ENCODE measurements around the gene BRIP1. TPM values are rescaled to one million over a fixed set of nuclear protein-coding genes. Genes with fewer than 3 reads are reported as not detected.

BRIP1 gene
- total and polyA plus RNA-seq, 2 donors (not counting 3 experiments of a cell fraction or from before 2014, with no cell fraction given), result 1.8 to 12.1 TPM

GRCh38 chr17:61836266-61837174 lies 26.8 kb downstream of the BRIP1 start:
- no peaks in the 10 kb centered on the region for H3K9me1 ChIP-seq (replicated peaks; ENCODE audit: control insufficient read depth, extremely low read depth, insufficient read depth, low read length)
- no TSS peak for BruUV-seq (replicated peaks)
- FAIRE-seq (no peak), DNase-seq (ENCODE audit: low read depth, low spot score) (no peak)
- H3K36me3 ChIP-seq (ENCODE audit: control insufficient read depth in 2 of 2, extremely low read depth in 1 of 2, insufficient read depth in 2 of 2, low read length in 2 of 2), result no peaks in the 10 kb centered on the region
- no peaks in the 10 kb centered on the region for H4K20me1 ChIP-seq (replicated peaks; ENCODE audit: control insufficient read depth, extremely low read depth, insufficient read depth, low read length)
- H3K4me1 ChIP-seq (ENCODE audit: control insufficient read depth, extremely low read depth, insufficient read depth, low read length), result peaks cover 4% of the 10 kb centered on the region
- H3K4me2 ChIP-seq (ENCODE audit: insufficient read depth, low read length), result no peak overlapping the region
- no peaks in the 10 kb centered on the region for H3K27me3 ChIP-seq (ENCODE audit: control insufficient read depth in 2 of 2, insufficient read depth in 2 of 2, low read length in 2 of 2)
- ChIA-PET CTCF (interaction anchor here (0.6 to 2.1 kb wide), 20 partner anchors 11 to 427 kb away, joined by 3 to 76 read pairs (median 3); no protein-coding TSS in a partner anchor), POLR2A (no interaction called here)
- H3K27ac ChIP-seq (ENCODE audit: insufficient read depth, low read depth, low read length), result no peak overlapping the region
- H3K9ac ChIP-seq (replicated peaks; ENCODE audit: extremely low read depth, insufficient read depth, low read length), result no peak overlapping the region
- dilution Hi-C loops (cut with MboI; ENCODE audit: extremely low pct_ligation_motif_present, low sequenced_read_pairs) (no loop called here), intact Hi-C loops (cut with micrococcal nuclease) (loop anchor here (1.0 kb wide), 2 partner anchors 200 to 424 kb away; no protein-coding TSS in a partner anchor)
- no peaks in the 10 kb centered on the region for H3K9me3 ChIP-seq (replicated peaks; ENCODE audit: control insufficient read depth, insufficient read depth, low read length)
- H2AFZ ChIP-seq (ENCODE audit: low read depth, low read length), result no peak overlapping the region
- TF ChIP-seq GATA2 (IDR thresholded peaks at IDR 0.05; ENCODE audit: insufficient read depth, insufficient read length, low read depth, low read length) (no peak), MYC (IDR thresholded peaks at IDR 0.05; ENCODE audit: low read depth, low read length) (no peak), FOS (IDR thresholded peaks at IDR 0.05; ENCODE audit: borderline replicate concordance, insufficient read depth, low read length) (no peak), POLR2AphosphoS5 (IDR thresholded peaks at IDR 0.05; ENCODE audit: insufficient read depth, low read depth, low read length) (no peak), MAX (IDR thresholded peaks at IDR 0.05; ENCODE audit: insufficient read depth, insufficient read length) (no peak), CTCF (IDR thresholded peaks at IDR 0.05; ENCODE audit: extremely low read depth in 1 of 2, insufficient read depth in 1 of 2, low read depth in 1 of 2, low read length in 2 of 2) (no peak), POLR2A (IDR thresholded peaks at IDR 0.05; ENCODE audit: low read depth, low read length) (no peak), EZH2 (IDR thresholded peaks at IDR 0.05; ENCODE audit: borderline replicate concordance, low read depth, low read length, severe bottlenecking) (no peak), JUN (IDR thresholded peaks at IDR 0.05; ENCODE audit: borderline replicate concordance, insufficient read depth, insufficient read length, low read depth) (no peak)
- H3K79me2 ChIP-seq (ENCODE audit: control insufficient read depth, insufficient read depth, low read length), result no peaks in the 10 kb centered on the region
- H3K4me3 ChIP-seq (replicated peaks in 1 of 3; ENCODE audit: insufficient read depth in 1 of 3, low read depth in 1 of 3, low read length in 3 of 3), result no peak overlapping the region
